ENCODE results near the gene MESP2.

DNA sequence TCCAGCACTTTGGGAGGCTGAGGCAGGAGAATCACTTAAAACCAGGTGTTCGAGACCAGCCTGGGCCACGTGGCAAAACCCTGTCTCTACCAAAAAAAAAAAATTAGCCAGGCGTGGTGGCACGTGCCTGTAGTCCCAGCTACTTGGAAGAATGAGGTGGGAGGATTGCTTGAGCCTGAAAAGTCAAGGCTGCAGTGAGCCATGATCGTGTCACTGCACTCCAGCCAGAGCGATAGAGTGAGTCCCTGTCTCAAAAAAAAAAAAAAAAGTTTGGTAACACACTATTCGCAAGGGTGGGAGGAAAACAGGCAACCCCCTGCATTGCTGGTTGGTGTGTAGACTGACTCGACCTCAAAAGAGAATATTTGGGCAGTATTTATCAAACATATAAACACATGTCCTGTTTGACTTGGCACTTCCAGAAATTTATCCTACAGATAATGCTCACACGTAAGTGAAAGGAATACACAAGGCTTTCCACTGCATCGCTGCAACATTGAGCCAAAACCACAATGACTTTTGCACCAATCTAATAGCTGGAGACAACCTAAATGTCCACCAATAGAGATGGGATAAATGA is 41.7 kb downstream of the MESP2 start:
- TF ChIP-seq TAF1 (IDR thresholded peaks at IDR 0.05; ENCODE audit: borderline replicate concordance, insufficient read depth, low read length) (no peak), REST (IDR thresholded peaks at IDR 0.05; ENCODE audit: insufficient read depth in 1 of 2, low read depth in 2 of 2, low read length in 2 of 2) (no peak), POLR2AphosphoS5 (IDR thresholded peaks at IDR 0.05; ENCODE audit: low read depth, low read length) (no peak), SIN3A (IDR thresholded peaks at IDR 0.05; ENCODE audit: borderline replicate concordance, insufficient read depth, low read length) (no peak), FOXP2 (optimal IDR thresholded peaks at IDR 0.05; ENCODE audit: borderline replicate concordance, extremely low read depth, extremely low read length, insufficient read depth) (no peak)
